SK-MEL-5 (cell line): ENCODE measurements around the gene PIP5K1B. TPM values are rescaled to one million over a fixed set of nuclear protein-coding genes. Genes with fewer than 3 reads are reported as not detected.
"Not testable (repeated sequence)": the region's sequence is repeated elsewhere in the genome, so short reads cannot be mapped to it uniquely, and the experiment has no call there.

Experiments
- DNase-seq: peaks from one replicate; pipeline ENCODE4 v3.0.0-alpha.2; 2016; ENCODE audit warnings: low read depth, low spot score
- in situ Hi-C: cut with HindIII; loops from 2 replicates; pipeline ENCODE4 v1.10.0; 2016; ENCODE audit warnings: low sequenced_read_pairs, high pct_unique_total_duplicates, low pct_unique_long_range_greater_than_20kb
- total RNA-seq: library from RNA; depleted of rRNA; stranded (reverse); fragments of >200 nt; shearing (Covaris generic); gene quantifications from 2 replicates; pipeline ENCODE4 v1.2.3, GENCODE V29; 2014

Gene PIP5K1B
- total RNA-seq, 1 experiment from 2014 or later: 5.0 TPM

GRCh38 chr9:69023650-69024049 is 318.6 kb downstream of the PIP5K1B start:
- in situ Hi-C loops: no loop called here
- DNase-seq: no peak

GRCh38 chr9:69027355-69028097 is 322.5 kb downstream of the PIP5K1B start:
- peak; percentile 80 for DNase-seq
- in situ Hi-C loops: no loop called here

GRCh38 chr9:69028754-69029153 is 323.7 kb downstream of the PIP5K1B start:
- in situ Hi-C loops: no loop called here
- no peak for DNase-seq

GRCh38 chr9:69029535-69029934 is 324.5 kb downstream of the PIP5K1B start:
- in situ Hi-C loops: no loop called here
- DNase-seq: no peak

GRCh38 chr9:69030851-69031645 is 326.0 kb downstream of the PIP5K1B start:
- DNase-seq: no peak
- in situ Hi-C loops: no loop called here

- in situ Hi-C loops: no loop called here
- no peak for DNase-seq
These were observed 329.0 kb downstream of the PIP5K1B start for GRCh38 chr9:69034071-69034470.

- peak; percentile 79 for DNase-seq
- in situ Hi-C loops: no loop called here
These were observed 330.6 kb downstream of the PIP5K1B start, which contains the start of gene FXN for GRCh38 chr9:69035438-69036308. Gene FXN (plus strand): TSS chr9:69035752. CDS start chr9:69035783, 31 bp downstream.

GRCh38 chr9:69036309-69036708 is 331.3 kb downstream of the PIP5K1B start:
- in situ Hi-C loops: no loop called here
- DNase-seq: peak; percentile 35

GRCh38 chr9:69036799-69037198 is 331.8 kb downstream of the PIP5K1B start:
- DNase-seq: no peak
- in situ Hi-C loops: no loop called here

- in situ Hi-C loops: no loop called here
These were observed 335.6 kb downstream of the PIP5K1B start for GRCh38 chr9:69040646-69041045.

GRCh38 chr9:69044240-69045219 is 339.5 kb downstream of the PIP5K1B start:
- DNase-seq: no peak
- in situ Hi-C loops: no loop called here

More at GRCh38 chr9:69040646-69041045, 335.6 kb downstream of the PIP5K1B start:
- no peak for DNase-seq

- in situ Hi-C loops: no loop called here
- DNase-seq: no peak
These were observed 340.8 kb downstream of the PIP5K1B start for GRCh38 chr9:69045821-69046220.

GRCh38 chr9:69046723-69047122 is 341.7 kb downstream of the PIP5K1B start:
- in situ Hi-C loops: no loop called here
- DNase-seq: no peak

GRCh38 chr9:69047371-69047770 is 342.3 kb downstream of the PIP5K1B start:
- DNase-seq: no peak
- in situ Hi-C loops: no loop called here

- in situ Hi-C loops: no loop called here
- DNase-seq: no peak
These were observed 344.1 kb downstream of the PIP5K1B start for GRCh38 chr9:69049094-69049493.

- in situ Hi-C loops, DNase-seq: not testable (repeated sequence)
These were observed 345.9 kb downstream of the PIP5K1B start for GRCh38 chr9:69050936-69051335.

GRCh38 chr9:69054989-69055388 is 349.9 kb downstream of the PIP5K1B start:
- in situ Hi-C loops: no loop called here
- DNase-seq: no peak
